Trophoblast cell (in vitro differentiated cells and primary cell): ENCODE measurements around the gene SERHL2.
"Not testable (repeated sequence)": the region's sequence is repeated elsewhere in the genome, so short reads cannot be mapped to it uniquely, and the experiment has no call there.

Experiments used
- DNase-seq, 2 donors: peaks; one replicate each; pipeline ENCODE4 v3.0.0-alpha.2; 2016
- H2AFZ ChIP-seq: 2 replicates; pipeline ENCODE4 v1.6.1; 2013; ENCODE audit warnings: low read length, moderate library complexity, mild to moderate bottlenecking; ENCODE audit not compliant: insufficient read depth, poor library complexity
- H2AK5ac ChIP-seq: 2 replicates; pipeline ENCODE4 v1.6.1; 2013; ENCODE audit warnings: mild to moderate bottlenecking, low read length
- H2BK120ac ChIP-seq: 2 replicates; pipeline ENCODE4 v1.6.1; 2013; ENCODE audit warnings: low read length, mild to moderate bottlenecking, moderate library complexity; ENCODE audit not compliant: insufficient read depth, poor library complexity
- H2BK12ac ChIP-seq: 2 replicates; pipeline ENCODE4 v1.6.1; 2013; ENCODE audit warnings: mild to moderate bottlenecking, low read length, moderate library complexity
- H2BK5ac ChIP-seq: 2 replicates; pipeline ENCODE4 v1.6.1; 2013; ENCODE audit warnings: low read length, low read depth, moderate library complexity, mild to moderate bottlenecking; ENCODE audit not compliant: poor library complexity
- H3K14ac ChIP-seq: 2 replicates; pipeline ENCODE4 v1.6.1; 2013; ENCODE audit warnings: mild to moderate bottlenecking, low read length
- H3K18ac ChIP-seq: 2 replicates; pipeline ENCODE4 v1.6.1; 2013; ENCODE audit warnings: mild to moderate bottlenecking, low read length
- H3K23ac ChIP-seq: 2 replicates; pipeline ENCODE4 v1.6.1; 2013; ENCODE audit warnings: low read length
- H3K27ac ChIP-seq: 2 replicates; pipeline ENCODE4 v1.5.1; 2013; ENCODE audit warnings: low read depth, mild to moderate bottlenecking, inconsistent platforms, low read length, moderate library complexity
- H3K27me3 ChIP-seq: 2 replicates; pipeline ENCODE4 v1.6.1; 2013; ENCODE audit warnings: inconsistent platforms, mild to moderate bottlenecking, low read length, moderate library complexity; ENCODE audit not compliant: insufficient read depth
- H3K36me3 ChIP-seq, 2 experiments: 1 replicate in 1 of 2; 2 replicates in 1 of 2; pipeline ENCODE4 v1.6.1; 2013; ENCODE audit warnings: low read length in 2 of 2, mild to moderate bottlenecking in 2 of 2, moderate library complexity in 1 of 2; ENCODE audit not compliant: insufficient read depth in 2 of 2, control insufficient read depth in 1 of 2
- H3K4ac ChIP-seq: 2 replicates; pipeline ENCODE4 v1.6.1; 2013; ENCODE audit warnings: low read depth, mild to moderate bottlenecking, low read length, moderate library complexity
- H3K4me1 ChIP-seq, 2 experiments: 1 replicate in 1 of 2; 2 replicates in 1 of 2; pipeline ENCODE4 v1.6.1; 2013; ENCODE audit warnings: low read length in 2 of 2, mild to moderate bottlenecking in 2 of 2, moderate library complexity in 1 of 2; ENCODE audit not compliant: insufficient read depth in 2 of 2, control insufficient read depth in 1 of 2
- H3K4me2 ChIP-seq: 2 replicates; pipeline ENCODE4 v1.6.1; 2013; ENCODE audit warnings: inconsistent platforms, mild to moderate bottlenecking, low read length, moderate library complexity
- H3K4me3 ChIP-seq: 2 replicates; pipeline ENCODE4 v1.5.1; 2013; ENCODE audit warnings: mild to moderate bottlenecking, low read depth, low read length, inconsistent platforms
- H3K79me1 ChIP-seq: one replicate; pipeline ENCODE4 v1.6.1; 2013; ENCODE audit warnings: low read length
- H3K79me2 ChIP-seq: 2 replicates; pipeline ENCODE4 v1.6.1; 2013; ENCODE audit warnings: low read length, mild to moderate bottlenecking; ENCODE audit not compliant: control insufficient read depth, insufficient read depth, poor library complexity
- H3K9ac ChIP-seq: 2 replicates; pipeline ENCODE4 v1.6.1; 2013; ENCODE audit warnings: mild to moderate bottlenecking, low read length
- H3K9me3 ChIP-seq: 2 replicates; pipeline ENCODE4 v1.6.1; 2013; ENCODE audit warnings: low read depth, mild to moderate bottlenecking, control low read depth, inconsistent platforms, low read length; ENCODE audit not compliant: insufficient read depth
- H4K12ac ChIP-seq: 2 replicates; pipeline ENCODE4 v1.6.1; 2013; ENCODE audit warnings: low read depth, mild to moderate bottlenecking, low read length, moderate library complexity
- H4K8ac ChIP-seq: 2 replicates; pipeline ENCODE4 v1.6.1; 2013; ENCODE audit warnings: low read depth, mild to moderate bottlenecking, low read length, moderate library complexity
- H4K91ac ChIP-seq: one replicate; pipeline ENCODE4 v1.6.1; 2013; ENCODE audit warnings: low read depth, mild to moderate bottlenecking, low read length, moderate library complexity
- WGBS: extraction: QIAGEN DNeasy Blood & Tissue Kit; methylation state at CpG from one replicate; pipeline ENCODE4 v1.1.7; 2013; ENCODE audit warnings: missing lambda C conversion rate; ENCODE audit not compliant: insufficient read length, insufficient coverage; ENCODE audit errors: extremely low coverage; 5-methylcytosine and 5-hydroxymethylcytosine counted together

SERHL2 gene

DNA sequence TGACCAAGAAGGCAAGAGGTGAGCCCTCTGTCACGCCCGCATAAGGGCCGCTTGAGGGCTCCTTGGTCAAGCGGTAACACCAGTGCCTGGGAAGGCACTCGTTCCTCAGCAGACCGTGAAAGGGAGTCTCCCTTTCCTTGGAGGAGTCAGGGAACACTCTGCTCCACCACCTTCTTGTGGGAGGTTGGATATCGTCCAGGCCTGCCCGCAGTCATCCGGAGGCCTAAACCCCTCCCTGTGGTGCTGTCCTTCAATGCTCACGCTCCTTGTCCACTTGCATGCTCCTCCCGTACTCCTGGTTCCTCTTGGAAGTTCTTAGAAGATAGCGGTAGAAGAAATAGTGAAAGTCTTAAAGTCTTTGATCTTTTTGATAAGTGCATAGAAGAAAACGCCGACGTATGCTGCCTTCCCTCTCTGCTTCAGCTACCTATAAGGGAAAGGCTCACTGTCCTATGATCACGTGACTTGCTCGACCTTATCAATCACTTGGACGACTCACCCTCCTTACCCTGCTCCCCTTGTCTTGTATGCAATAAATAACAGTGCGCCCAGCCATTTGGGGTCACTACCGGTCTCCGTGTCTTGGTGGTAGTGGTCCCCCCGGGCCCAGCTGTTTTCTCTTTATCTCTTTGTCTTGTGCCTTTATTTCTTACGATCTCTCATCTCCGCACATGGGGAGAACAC lies 22.2 kb upstream of the SERHL2 start:
- peak overlapping the region; percentile 23 for H4K8ac ChIP-seq
- H3K4ac ChIP-seq, H3K23ac ChIP-seq, H3K9ac ChIP-seq, H3K27ac ChIP-seq, H3K79me2 ChIP-seq, H4K12ac ChIP-seq, H3K4me3 ChIP-seq, H3K4me2 ChIP-seq, H2BK5ac ChIP-seq, H3K9me3 ChIP-seq, H3K36me3 ChIP-seq, H3K18ac ChIP-seq, H2AFZ ChIP-seq, H3K27me3 ChIP-seq: not testable (repeated sequence)
- H3K4me1 ChIP-seq, result peaks cover 39 to 42% of the 10 kb centered on the region in 2 experiments
- DNase-seq, result peak; percentile 38 to 43
- peak overlapping the region; percentile 70 for H4K91ac ChIP-seq
- peak overlapping the region; percentile 60 for H2AK5ac ChIP-seq
- H2BK12ac ChIP-seq, result peak overlapping the region; percentile 79
- peaks cover 27% of the 10 kb centered on the region for H3K79me1 ChIP-seq
- no CpG with 5 or more reads among the region's 24 CpGs for WGBS
- peak overlapping the region; percentile 53 for H2BK120ac ChIP-seq
- H3K14ac ChIP-seq, result peak overlapping the region; percentile 73

DNA sequence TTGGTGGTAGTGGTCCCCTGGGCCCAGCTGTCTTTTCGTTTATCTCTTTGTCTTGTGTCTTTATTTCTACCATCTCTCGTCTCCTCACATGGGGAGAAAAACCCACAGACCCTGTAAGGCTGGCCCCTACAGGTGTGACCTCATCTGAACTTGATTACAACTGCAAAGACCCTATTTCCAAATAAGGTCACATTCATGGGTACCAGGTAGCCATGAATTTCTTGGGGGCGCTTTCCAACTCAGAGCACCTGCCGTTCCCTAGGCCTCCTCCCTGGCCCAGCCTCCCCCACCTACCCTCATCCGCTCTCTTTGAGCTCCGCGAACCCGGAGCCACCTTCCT lies 20.1 kb upstream of the SERHL2 start:
- Histone ChIP-seq H3K23ac (no peak overlapping the region), H3K14ac (peak overlapping the region; percentile 25)
- WGBS, result no CpG with 5 or more reads among the region's 8 CpGs

GRCh38 chr22:42535082-42535731 lies 18.5 kb upstream of the SERHL2 start:
- not testable (repeated sequence) for H2BK5ac ChIP-seq, H3K9me3 ChIP-seq, H4K8ac ChIP-seq, H3K36me3 ChIP-seq, H3K18ac ChIP-seq, H3K4ac ChIP-seq, H2AK5ac ChIP-seq, H2BK120ac ChIP-seq, H4K12ac ChIP-seq, H3K23ac ChIP-seq, H2AFZ ChIP-seq, H3K14ac ChIP-seq, H3K79me2 ChIP-seq, DNase-seq, H4K91ac ChIP-seq, H2BK12ac ChIP-seq, H3K4me3 ChIP-seq, H3K4me2 ChIP-seq, H3K27me3 ChIP-seq, H3K27ac ChIP-seq, H3K9ac ChIP-seq, H3K79me1 ChIP-seq
- WGBS, result no CpG with 5 or more reads among the region's 14 CpGs
- H3K4me1 ChIP-seq, result peaks cover 17 to 18% of the 10 kb centered on the region in 2 experiments

More for the DNA sequence above, 20.1 kb upstream of the SERHL2 start:
- peaks cover 19% of the 10 kb centered on the region for H3K79me1 ChIP-seq
- no peak overlapping the region for H3K27ac ChIP-seq
- H2AFZ ChIP-seq, result no peak overlapping the region
- peak overlapping the region; percentile 65 for H2BK12ac ChIP-seq
- H2BK120ac ChIP-seq, result peak overlapping the region; percentile 46
- peak overlapping the region; percentile 46 for H3K18ac ChIP-seq
- no peaks in the 10 kb centered on the region for H3K9me3 ChIP-seq
- H3K27me3 ChIP-seq, result no peaks in the 10 kb centered on the region
- H4K91ac ChIP-seq, result peak overlapping the region; percentile 70
- H3K4me2 ChIP-seq, result no peak overlapping the region
- no peak for DNase-seq
- no peak overlapping the region for H4K8ac ChIP-seq
- no peak overlapping the region for H4K12ac ChIP-seq
- H3K4me1 ChIP-seq, result peaks cover 29 to 31% of the 10 kb centered on the region in 2 experiments
- H3K4ac ChIP-seq, result peak overlapping the region; percentile 42
- peaks cover 4% of the 10 kb centered on the region for H3K79me2 ChIP-seq
- H3K9ac ChIP-seq, result no peak overlapping the region
- H2BK5ac ChIP-seq, result no peak overlapping the region
- no peak overlapping the region for H3K4me3 ChIP-seq
- peak overlapping the region; percentile 84 for H2AK5ac ChIP-seq
- H3K36me3 ChIP-seq, result no peaks in the 10 kb centered on the region

DNA sequence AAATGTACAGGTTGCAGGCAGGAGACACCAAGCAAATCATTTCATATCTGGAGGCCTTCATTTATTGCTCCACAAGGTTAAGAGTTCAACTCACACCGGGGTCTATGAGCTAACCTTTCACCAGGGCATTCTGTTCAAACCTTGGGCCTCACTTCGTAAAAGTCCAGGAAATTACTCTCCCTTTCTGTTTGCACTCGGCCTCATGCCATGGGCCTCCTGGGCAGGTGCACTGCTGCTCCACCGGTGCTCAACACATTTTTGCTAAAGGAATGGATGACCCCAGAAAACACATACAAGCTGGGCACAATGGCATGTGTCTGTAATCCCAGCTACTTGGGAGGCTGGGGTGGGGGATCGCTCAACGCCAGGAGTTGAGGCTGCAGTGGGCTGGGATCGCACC lies 17.6 kb upstream of the SERHL2 start:
- no peak overlapping the region for H2BK12ac ChIP-seq
- H3K4me2 ChIP-seq, result no peak overlapping the region
- H4K8ac ChIP-seq, result no peak overlapping the region
- no peak overlapping the region for H3K9ac ChIP-seq
- no peak overlapping the region for H4K91ac ChIP-seq
- no peak overlapping the region for H3K4ac ChIP-seq
- no peaks in the 10 kb centered on the region for H3K27me3 ChIP-seq
- no peak overlapping the region for H4K12ac ChIP-seq
- H2BK120ac ChIP-seq, result no peak overlapping the region
- no peak overlapping the region for H2AK5ac ChIP-seq
- H3K36me3 ChIP-seq, result no peaks in the 10 kb centered on the region
- no peak overlapping the region for H2AFZ ChIP-seq
- no peak overlapping the region for H3K23ac ChIP-seq
- no peak overlapping the region for H3K18ac ChIP-seq
- no peak overlapping the region for H3K27ac ChIP-seq
- peaks cover 2% of the 10 kb centered on the region for H3K79me2 ChIP-seq
- no peak overlapping the region for H2BK5ac ChIP-seq
- H3K79me1 ChIP-seq, result peaks cover 4% of the 10 kb centered on the region
- no peaks in the 10 kb centered on the region for H3K9me3 ChIP-seq
- no peak overlapping the region for H3K4me3 ChIP-seq
- WGBS, result no CpG with 5 or more reads among the region's 7 CpGs
- no peak for DNase-seq
- H3K14ac ChIP-seq, result no peak overlapping the region
- peaks cover 13 to 14% of the 10 kb centered on the region in 2 experiments for H3K4me1 ChIP-seq
